Suprapubic skin (tissue), 3 donors: ENCODE data around the gene CCDC85A.

Experiments
- EP300 ChIP-seq: sonication (generic); formaldehyde crosslinking; IDR thresholded peaks from one replicate; pipeline ENCODE4 v1.6.1; 2017; ENCODE audit warnings: antibody characterized with exemption
- POLR2A ChIP-seq, 2 donors: fragments of 450-650 bp; IDR thresholded peaks; one replicate each; pipeline ENCODE4 v1.6.1; 2017; ENCODE audit warnings: antibody characterized with exemption in 2 of 2, mild to moderate bottlenecking in 2 of 2, moderate library complexity in 2 of 2
- TF ChIP-seq, protein P1 (sequence below), 2 donors: fragments of 200-600 bp in 1 of 2; fragments of 450-650 bp in 1 of 2; sonication (generic) in 1 of 2; IDR thresholded peaks; one replicate each; pipeline ENCODE4 v1.5.1; 2016 to 2019; ENCODE audit warnings: antibody characterized with exemption in 2 of 2, mild to moderate bottlenecking in 1 of 2, moderate library complexity in 1 of 2

DNA sequence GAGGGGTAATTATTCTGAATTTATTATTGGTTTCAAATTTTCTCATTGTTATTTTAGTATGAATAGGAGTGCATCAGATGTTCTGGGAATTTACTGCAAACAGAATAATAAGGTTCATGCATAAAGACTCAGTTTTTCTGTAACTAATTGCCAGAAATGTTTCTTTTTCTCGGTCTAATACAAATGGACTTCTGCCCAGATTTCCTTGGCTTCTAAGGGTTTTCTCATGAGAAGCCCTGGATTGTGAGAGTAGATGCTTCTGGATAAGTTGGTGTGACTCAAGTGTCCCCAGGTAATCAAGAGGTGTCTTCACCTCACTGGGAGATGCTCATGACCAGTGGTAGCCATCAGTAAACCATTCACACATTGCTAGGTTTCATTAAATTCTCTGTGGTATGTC, 78.5 kb downstream of the CCDC85A start:
- TF ChIP-seq, protein P1, sequence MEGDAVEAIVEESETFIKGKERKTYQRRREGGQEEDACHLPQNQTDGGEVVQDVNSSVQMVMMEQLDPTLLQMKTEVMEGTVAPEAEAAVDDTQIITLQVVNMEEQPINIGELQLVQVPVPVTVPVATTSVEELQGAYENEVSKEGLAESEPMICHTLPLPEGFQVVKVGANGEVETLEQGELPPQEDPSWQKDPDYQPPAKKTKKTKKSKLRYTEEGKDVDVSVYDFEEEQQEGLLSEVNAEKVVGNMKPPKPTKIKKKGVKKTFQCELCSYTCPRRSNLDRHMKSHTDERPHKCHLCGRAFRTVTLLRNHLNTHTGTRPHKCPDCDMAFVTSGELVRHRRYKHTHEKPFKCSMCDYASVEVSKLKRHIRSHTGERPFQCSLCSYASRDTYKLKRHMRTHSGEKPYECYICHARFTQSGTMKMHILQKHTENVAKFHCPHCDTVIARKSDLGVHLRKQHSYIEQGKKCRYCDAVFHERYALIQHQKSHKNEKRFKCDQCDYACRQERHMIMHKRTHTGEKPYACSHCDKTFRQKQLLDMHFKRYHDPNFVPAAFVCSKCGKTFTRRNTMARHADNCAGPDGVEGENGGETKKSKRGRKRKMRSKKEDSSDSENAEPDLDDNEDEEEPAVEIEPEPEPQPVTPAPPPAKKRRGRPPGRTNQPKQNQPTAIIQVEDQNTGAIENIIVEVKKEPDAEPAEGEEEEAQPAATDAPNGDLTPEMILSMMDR (IDR thresholded peaks at IDR 0.05), result no peak
- no peak for TF ChIP-seq POLR2A (IDR thresholded peaks at IDR 0.05)
- no peak for TF ChIP-seq EP300
